A549 (cell line): ENCODE results near the gene MOV10. TPM values are rescaled to one million over a fixed set of nuclear protein-coding genes. Genes with fewer than 3 reads are reported as not detected.

Experiments
- ATAC-seq, 2 experiments: fragments of 200-7000 bp in 1 of 2; fragments of >200 bp in 1 of 2; cut with Nextera tagmentation in 1 of 2; cut with Tn5 transposase in 1 of 2; 3 replicates each; pipeline versions ENCODE4 v1.8.0 to v1.9.1; 2018 to 2020; ENCODE audit warnings: mild to moderate bottlenecking in 1 of 2, moderate library complexity in 1 of 2
- CTCF ChIA-PET: fragments of 300-600 bp; sonication (Branson Sonifier 250); formaldehyde crosslinking; extraction: SDS; loops from one replicate; lab custom pipeline; 2021; ENCODE audit warnings: antibody characterized with exemption, inconsistent platforms; lab: Yijun Ruan, JAX
- POLR2A ChIA-PET: fragments of 350-600 bp; formaldehyde crosslinking; extraction: SDS; loops from one replicate; lab custom pipeline; 2021; ENCODE audit warnings: antibody characterized with exemption, inconsistent platforms; lab: Yijun Ruan, JAX
- DNase-seq, 2 experiments: peaks; one replicate each; pipeline versions ENCODE4 v3.0.0 to v3.0.0-alpha.2; 2011 to 2016; ENCODE audit warnings: low read depth in 1 of 2, low spot score in 1 of 2
- FAIRE-seq: peaks from 2 replicates; lab custom pipeline; 2011; peaks lifted over from hg19 to GRCh38; lab: Jason Lieb, UNC
- H3K27ac ChIP-seq, 2 experiments: fragments of >200 bp; sonication (Bioruptor Twin); formaldehyde crosslinking; 3 replicates each; pipeline ENCODE4 v1.5.1; 2016 to 2017
- H3K4me1 ChIP-seq: fragments of >200 bp; sonication (Bioruptor Twin); formaldehyde crosslinking; 3 replicates; pipeline ENCODE4 v1.6.1; 2016
- H3K4me2 ChIP-seq: fragments of >200 bp; sonication (Bioruptor Twin); formaldehyde crosslinking; 3 replicates; pipeline ENCODE4 v1.6.1; 2016
- H3K4me3 ChIP-seq: fragments of >200 bp; sonication (Bioruptor Twin); formaldehyde crosslinking; 3 replicates; pipeline ENCODE4 v1.5.1; 2016
- H3K9me3 ChIP-seq: fragments of >200 bp; sonication (Bioruptor Twin); formaldehyde crosslinking; 3 replicates; pipeline ENCODE4 v1.6.1; 2016
- BCL3 ChIP-seq: fragments of >200 bp; sonication (Bioruptor Twin); formaldehyde crosslinking; IDR thresholded peaks from 3 replicates; pipeline ENCODE4 v1.6.1; 2016
- BHLHE40 ChIP-seq: IDR thresholded peaks from 2 replicates; pipeline ENCODE4 v1.6.1; 2012; ENCODE audit warnings: low read depth, low read length, inconsistent platforms
- CEBPB ChIP-seq, 2 experiments: fragments of >200 bp in 1 of 2; sonication (Bioruptor Twin) in 1 of 2; formaldehyde crosslinking in 1 of 2; IDR thresholded peaks; 2 replicates each; pipeline ENCODE4 v1.6.1; 2012 to 2016
- CHD4 ChIP-seq: fragments of 200-600 bp; sonication (generic); IDR thresholded peaks from 2 replicates; pipeline ENCODE4 v1.6.1; 2016; ENCODE audit warnings: antibody characterized with exemption, mild to moderate bottlenecking, borderline replicate concordance
- ELK1 ChIP-seq: fragments of 150-350 bp; IDR thresholded peaks from 2 replicates; pipeline ENCODE4 v1.6.1; 2014; ENCODE audit warnings: low read depth, mild to moderate bottlenecking, low read length
- EP300 ChIP-seq, 2 experiments: fragments of >200 bp; sonication (Bioruptor Twin); formaldehyde crosslinking; IDR thresholded peaks; 2 replicates in 1 of 2; 3 replicates in 1 of 2; pipeline ENCODE4 v1.6.1; 2016 to 2017
- FOSB ChIP-seq: fragments of 250-450 bp; sonication (Bioruptor Pico); IDR thresholded peaks from 2 replicates; pipeline ENCODE4 v1.5.0; 2020; ENCODE audit warnings: mild to moderate bottlenecking, moderate library complexity
- FOXS1 ChIP-seq: fragments of 250-450 bp; sonication (Bioruptor Pico); IDR thresholded peaks from 2 replicates; pipeline ENCODE4 v1.5.0; 2020; ENCODE audit warnings: mild to moderate bottlenecking, moderate library complexity
- GATA3 ChIP-seq: IDR thresholded peaks from 2 replicates; pipeline ENCODE4 v1.6.1; 2012; ENCODE audit warnings: borderline replicate concordance
- HOXA7 ChIP-seq: fragments of 250-450 bp; sonication (Bioruptor Pico); IDR thresholded peaks from 2 replicates; pipeline ENCODE4 v1.5.0; 2020; ENCODE audit warnings: mild to moderate bottlenecking, moderate library complexity
- MYC ChIP-seq: IDR thresholded peaks from 2 replicates; pipeline ENCODE4 v1.6.1; 2012; ENCODE audit warnings: mild to moderate bottlenecking, inconsistent platforms, low read length, improper control_type of control experiment, borderline replicate concordance
- NPAS2 ChIP-seq: fragments of 250-450 bp; sonication (Bioruptor Pico); IDR thresholded peaks from 2 replicates; pipeline ENCODE4 v1.8.0; 2022; ENCODE audit warnings: mild to moderate bottlenecking, moderate library complexity, borderline replicate concordance
- PBX3 ChIP-seq: IDR thresholded peaks from 2 replicates; pipeline ENCODE4 v1.6.1; 2012
- PHF8 ChIP-seq: fragments of 200-600 bp; sonication (generic); IDR thresholded peaks from 2 replicates; pipeline ENCODE4 v1.6.1; 2016; ENCODE audit warnings: low read depth, mild to moderate bottlenecking, antibody characterized with exemption, moderate library complexity, borderline replicate concordance
- RARB ChIP-seq: fragments of 250-450 bp; sonication (Bioruptor Pico); IDR thresholded peaks from 2 replicates; pipeline ENCODE4 v1.8.0; 2021; ENCODE audit warnings: mild to moderate bottlenecking, moderate library complexity
- RCOR1 ChIP-seq: fragments of 150-350 bp; IDR thresholded peaks from 2 replicates; pipeline ENCODE4 v1.6.1; 2014; ENCODE audit warnings: antibody characterized with exemption, low read length, low read depth
- RNF2 ChIP-seq: fragments of 200-600 bp; sonication (generic); IDR thresholded peaks from 2 replicates; pipeline ENCODE4 v1.6.1; 2016; ENCODE audit warnings: low read depth, mild to moderate bottlenecking, antibody characterized with exemption, moderate library complexity, borderline replicate concordance
- SREBF2 ChIP-seq: fragments of 450-650 bp; IDR thresholded peaks from 2 replicates; pipeline ENCODE4 v1.6.1; 2014; ENCODE audit warnings: mild to moderate bottlenecking, moderate library complexity
- ZC3H11A ChIP-seq: fragments of 450-650 bp; IDR thresholded peaks from 2 replicates; pipeline ENCODE4 v1.6.1; 2014; ENCODE audit warnings: antibody characterized with exemption, mild to moderate bottlenecking
- ZFP36 ChIP-seq: fragments of 450-650 bp; IDR thresholded peaks from 2 replicates; pipeline ENCODE4 v1.6.1; 2014; ENCODE audit warnings: borderline replicate concordance; ENCODE audit not compliant: partially characterized antibody
- ZSCAN20 ChIP-seq: fragments of 250-450 bp; sonication (Bioruptor Pico); IDR thresholded peaks from 2 replicates; pipeline ENCODE4 v1.8.0; 2022; ENCODE audit warnings: mild to moderate bottlenecking, moderate library complexity
- WGBS: methylation state at CpG from one replicate; pipeline ENCODE4 v1.1.6; 2017; ENCODE audit errors: missing lambda C conversion rate; 5-methylcytosine and 5-hydroxymethylcytosine counted together
- polyA plus RNA-seq, 4 experiments: library from polyadenylated mRNA; depleted of rRNA in 3 of 4; stranded (reverse); fragments of >200 nt; fragmentation: RNase III in 1 of 4; extraction: RNeasy Plus Mini Kit Qiagen cat#74134 plus additional on column Dnase treatment in 1 of 4; gene quantifications; 2 replicates in 3 of 4; 3 replicates in 1 of 4; pipeline ENCODE4 v1.2.3, GENCODE V29; 2011 to 2017
- TF ChIP-seq, protein P1 (sequence below): fragments of >200 bp; sonication (Bioruptor Twin); formaldehyde crosslinking; IDR thresholded peaks from 3 replicates; pipeline ENCODE4 v1.5.1; 2016
- TF ChIP-seq, protein P2 (sequence below): fragments of 250-450 bp; sonication (Bioruptor Pico); IDR thresholded peaks from 2 replicates; pipeline ENCODE4 v1.5.0; 2021; ENCODE audit warnings: mild to moderate bottlenecking, moderate library complexity, borderline replicate concordance
- TF ChIP-seq, protein P3 (sequence below): fragments of 200-600 bp; sonication (generic); IDR thresholded peaks from 2 replicates; pipeline ENCODE4 v1.6.1; 2016; ENCODE audit warnings: antibody characterized with exemption, mild to moderate bottlenecking, moderate library complexity
- TF ChIP-seq, protein P4 (sequence below): fragments of >200 bp; sonication (Bioruptor Twin); formaldehyde crosslinking; IDR thresholded peaks from 2 replicates; pipeline ENCODE4 v1.6.1; 2016

MOV10 gene
- polyA plus RNA-seq, 2 of the 4 experiments (the other 2 are of a cell fraction), result 27.3 to 37.3 TPM

GRCh38 chr1:112711041-112711440 is 36.6 kb downstream of the MOV10 start:
- TF ChIP-seq GATA3 (no peak), RCOR1 (no peak), ZC3H11A (no peak), PHF8 (no peak), PBX3 (no peak), EP300 (IDR thresholded peaks at IDR 0.05) (no peak), CEBPB (IDR thresholded peaks at IDR 0.05) (no peak), FOSB (CRISPR knock-in tag) (no peak), ZFP36 (no peak), RNF2 (no peak), NPAS2 (CRISPR knock-in tag) (no peak), BHLHE40 (no peak), RARB (CRISPR knock-in tag) (no peak)
- TF ChIP-seq, protein P1, sequence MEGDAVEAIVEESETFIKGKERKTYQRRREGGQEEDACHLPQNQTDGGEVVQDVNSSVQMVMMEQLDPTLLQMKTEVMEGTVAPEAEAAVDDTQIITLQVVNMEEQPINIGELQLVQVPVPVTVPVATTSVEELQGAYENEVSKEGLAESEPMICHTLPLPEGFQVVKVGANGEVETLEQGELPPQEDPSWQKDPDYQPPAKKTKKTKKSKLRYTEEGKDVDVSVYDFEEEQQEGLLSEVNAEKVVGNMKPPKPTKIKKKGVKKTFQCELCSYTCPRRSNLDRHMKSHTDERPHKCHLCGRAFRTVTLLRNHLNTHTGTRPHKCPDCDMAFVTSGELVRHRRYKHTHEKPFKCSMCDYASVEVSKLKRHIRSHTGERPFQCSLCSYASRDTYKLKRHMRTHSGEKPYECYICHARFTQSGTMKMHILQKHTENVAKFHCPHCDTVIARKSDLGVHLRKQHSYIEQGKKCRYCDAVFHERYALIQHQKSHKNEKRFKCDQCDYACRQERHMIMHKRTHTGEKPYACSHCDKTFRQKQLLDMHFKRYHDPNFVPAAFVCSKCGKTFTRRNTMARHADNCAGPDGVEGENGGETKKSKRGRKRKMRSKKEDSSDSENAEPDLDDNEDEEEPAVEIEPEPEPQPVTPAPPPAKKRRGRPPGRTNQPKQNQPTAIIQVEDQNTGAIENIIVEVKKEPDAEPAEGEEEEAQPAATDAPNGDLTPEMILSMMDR, result no peak
- ATAC-seq (no peak), FAIRE-seq (no peak), DNase-seq (no peak)
- H3K27ac ChIP-seq, result no peak overlapping the region
- no peaks in the 10 kb centered on the region for H3K9me3 ChIP-seq
- 58% methylated on average over 2 of the region's 7 CpGs for WGBS
- no peak overlapping the region for H3K4me3 ChIP-seq
- peaks cover 12% of the 10 kb centered on the region; the same call in 2 of the 3 replicates for H3K4me1 ChIP-seq
- CTCF ChIA-PET, result interaction anchor here (0.8 to 18.0 kb wide), 4 partner anchors 36 to 319 kb away, joined by 3 to 576 read pairs (median 4); partner anchors contain the start of gene MOV10
- no peak overlapping the region for H3K4me2 ChIP-seq
- POLR2A ChIA-PET, result no interaction called here

- Histone ChIP-seq H3K4me3 (no peak overlapping the region), H3K9me3 (no peaks in the 10 kb centered on the region), H3K4me1 (peaks cover 12% of the 10 kb centered on the region; the same call in 2 of the 3 replicates), H3K27ac (no peak overlapping the region), H3K4me2 (no peak overlapping the region)
- POLR2A ChIA-PET, result no interaction called here
- no peak for DNase-seq
- CTCF ChIA-PET, result interaction anchor here (18.0 kb wide), 1 partner anchor 92 kb away, joined by 576 read pairs; no protein-coding TSS in a partner anchor
- WGBS, result 81% methylated on average over 7 of the region's 11 CpGs
- no peak for ATAC-seq
- FAIRE-seq, result no peak
- TF ChIP-seq BHLHE40 (no peak), SREBF2 (no peak), HOXA7 (CRISPR knock-in tag) (no peak), NPAS2 (CRISPR knock-in tag) (no peak), PHF8 (no peak), ZSCAN20 (CRISPR knock-in tag) (no peak), MYC (no peak), ELK1 (no peak), FOXS1 (CRISPR knock-in tag) (no peak), CHD4 (no peak), EP300 (IDR thresholded peaks at IDR 0.05) (no peak), BCL3 (no peak)
- TF ChIP-seq, protein P2, sequence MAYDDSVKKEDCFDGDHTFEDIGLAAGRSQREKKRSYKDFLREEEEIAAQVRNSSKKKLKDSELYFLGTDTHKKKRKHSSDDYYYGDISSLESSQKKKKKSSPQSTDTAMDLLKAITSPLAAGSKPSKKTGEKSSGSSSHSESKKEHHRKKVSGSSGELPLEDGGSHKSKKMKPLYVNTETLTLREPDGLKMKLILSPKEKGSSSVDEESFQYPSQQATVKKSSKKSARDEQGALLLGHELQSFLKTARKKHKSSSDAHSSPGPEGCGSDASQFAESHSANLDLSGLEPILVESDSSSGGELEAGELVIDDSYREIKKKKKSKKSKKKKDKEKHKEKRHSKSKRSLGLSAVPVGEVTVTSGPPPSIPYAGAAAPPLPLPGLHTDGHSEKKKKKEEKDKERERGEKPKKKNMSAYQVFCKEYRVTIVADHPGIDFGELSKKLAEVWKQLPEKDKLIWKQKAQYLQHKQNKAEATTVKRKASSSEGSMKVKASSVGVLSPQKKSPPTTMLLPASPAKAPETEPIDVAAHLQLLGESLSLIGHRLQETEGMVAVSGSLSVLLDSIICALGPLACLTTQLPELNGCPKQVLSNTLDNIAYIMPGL, result no peak
- TF ChIP-seq, protein P3, sequence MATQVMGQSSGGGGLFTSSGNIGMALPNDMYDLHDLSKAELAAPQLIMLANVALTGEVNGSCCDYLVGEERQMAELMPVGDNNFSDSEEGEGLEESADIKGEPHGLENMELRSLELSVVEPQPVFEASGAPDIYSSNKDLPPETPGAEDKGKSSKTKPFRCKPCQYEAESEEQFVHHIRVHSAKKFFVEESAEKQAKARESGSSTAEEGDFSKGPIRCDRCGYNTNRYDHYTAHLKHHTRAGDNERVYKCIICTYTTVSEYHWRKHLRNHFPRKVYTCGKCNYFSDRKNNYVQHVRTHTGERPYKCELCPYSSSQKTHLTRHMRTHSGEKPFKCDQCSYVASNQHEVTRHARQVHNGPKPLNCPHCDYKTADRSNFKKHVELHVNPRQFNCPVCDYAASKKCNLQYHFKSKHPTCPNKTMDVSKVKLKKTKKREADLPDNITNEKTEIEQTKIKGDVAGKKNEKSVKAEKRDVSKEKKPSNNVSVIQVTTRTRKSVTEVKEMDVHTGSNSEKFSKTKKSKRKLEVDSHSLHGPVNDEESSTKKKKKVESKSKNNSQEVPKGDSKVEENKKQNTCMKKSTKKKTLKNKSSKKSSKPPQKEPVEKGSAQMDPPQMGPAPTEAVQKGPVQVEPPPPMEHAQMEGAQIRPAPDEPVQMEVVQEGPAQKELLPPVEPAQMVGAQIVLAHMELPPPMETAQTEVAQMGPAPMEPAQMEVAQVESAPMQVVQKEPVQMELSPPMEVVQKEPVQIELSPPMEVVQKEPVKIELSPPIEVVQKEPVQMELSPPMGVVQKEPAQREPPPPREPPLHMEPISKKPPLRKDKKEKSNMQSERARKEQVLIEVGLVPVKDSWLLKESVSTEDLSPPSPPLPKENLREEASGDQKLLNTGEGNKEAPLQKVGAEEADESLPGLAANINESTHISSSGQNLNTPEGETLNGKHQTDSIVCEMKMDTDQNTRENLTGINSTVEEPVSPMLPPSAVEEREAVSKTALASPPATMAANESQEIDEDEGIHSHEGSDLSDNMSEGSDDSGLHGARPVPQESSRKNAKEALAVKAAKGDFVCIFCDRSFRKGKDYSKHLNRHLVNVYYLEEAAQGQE, result no peak
- TF ChIP-seq, protein P4, sequence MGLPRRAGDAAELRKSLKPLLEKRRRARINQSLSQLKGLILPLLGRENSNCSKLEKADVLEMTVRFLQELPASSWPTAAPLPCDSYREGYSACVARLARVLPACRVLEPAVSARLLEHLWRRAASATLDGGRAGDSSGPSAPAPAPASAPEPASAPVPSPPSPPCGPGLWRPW, result no peak
Observed at GRCh38 chr1:112711670-112712069, 37.2 kb downstream of the MOV10 start.
